ENCODE data around the gene FAM114A1. TPM values are rescaled to one million over a fixed set of nuclear protein-coding genes. Genes with fewer than 3 reads are reported as not detected.

The FAM114A1 gene
- total and polyA plus RNA-seq, 2 of the 4 experiments (the other 2 are of a cell fraction), result 135 to 649 TPM

DNA sequence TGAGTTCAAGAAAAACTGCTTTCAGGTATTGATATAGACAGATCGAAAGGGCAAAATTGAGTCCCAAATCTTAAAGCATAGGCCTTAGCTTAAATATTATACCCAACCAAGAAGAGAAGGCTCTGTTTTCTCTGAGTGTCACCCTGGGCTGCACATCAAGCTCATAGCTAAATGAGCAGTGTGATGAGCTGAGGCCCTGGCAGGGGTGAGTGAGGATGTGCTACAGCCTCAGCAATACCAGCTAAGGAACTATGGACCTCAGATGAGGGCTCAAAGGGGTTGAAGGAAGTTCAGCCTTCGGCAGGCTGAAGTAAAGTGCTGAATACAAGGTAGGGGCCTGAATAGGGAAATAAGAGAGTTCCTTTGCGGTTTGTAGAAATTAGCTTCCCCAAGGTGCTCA is 79.3 kb downstream of the FAM114A1 start:
- Histone ChIP-seq H3K9me1 (ENCODE audit: insufficient read depth, low read length) (peaks cover 11% of the 10 kb centered on the region), H2AK9ac (replicated peaks; ENCODE audit: low read depth, low read length, poor library complexity) (peak overlapping the region; percentile 18), H3K9me3 (ENCODE audit: control insufficient read depth, insufficient read depth, low read length) (no peaks in the 10 kb centered on the region), H3K23ac (ENCODE audit: low read depth, low read length) (peak overlapping the region; percentile 89), H3K79me1 (ENCODE audit: low read depth in 1 of 2, low read length in 2 of 2) (peaks cover 0 to 32% of the 10 kb centered on the region in 2 experiments; a peak in 2 of 4 replicates), H4K91ac (ENCODE audit: insufficient read depth, low read depth, low read length) (peak overlapping the region; percentile 97), H4K8ac (ENCODE audit: low read depth in 2 of 2, low read length in 2 of 2) (peak overlapping the region; percentile 30 to 79; a peak in 3 of 4 replicates), H3K36me3 (ENCODE audit: control insufficient read depth, insufficient read depth, low read length) (peaks cover 17% of the 10 kb centered on the region), H3K4ac (ENCODE audit: low read depth, low read length) (peak overlapping the region; percentile 95), H3K4me2 (ENCODE audit: low read depth, low read length) (no peak overlapping the region), H2AK5ac (ENCODE audit: low read depth, low read length) (peak overlapping the region; percentile 84), H4K5ac (ENCODE audit: low read depth, low read length) (peak overlapping the region; percentile 51), H3K4me1 (ENCODE audit: control insufficient read depth, insufficient read depth, low read length) (peaks cover 32% of the 10 kb centered on the region), H3K27me3 (ENCODE audit: control insufficient read depth, insufficient read depth, low read length) (no peaks in the 10 kb centered on the region), H2BK5ac (ENCODE audit: low read depth, low read length, poor library complexity, severe bottlenecking) (peak overlapping the region; percentile 83), H2AFZ (replicated peaks; ENCODE audit: low read length, poor library complexity) (no peak overlapping the region), H3K14ac (replicated peaks; ENCODE audit: low read depth, low read length) (peak overlapping the region; percentile 71), H3K27ac (ENCODE audit: insufficient read depth, low read length) (peak overlapping the region; percentile 66), H3K56ac (ENCODE audit: extremely low read depth, insufficient read depth, low read length) (peak overlapping the region; percentile 8; the same call in 1 of the 2 replicates), H2BK15ac (ENCODE audit: low read depth, low read length) (peak overlapping the region; percentile 54; the same call in 2 of the 3 replicates), H2BK20ac (ENCODE audit: low read depth, low read length) (peak overlapping the region; percentile 91), H3K18ac (ENCODE audit: low read depth, low read length) (peak overlapping the region; percentile 78), H2BK120ac (ENCODE audit: low read depth, low read length) (peak overlapping the region; percentile 93), H3K4me3 (ENCODE audit: insufficient read depth, low read depth, low read length) (no peak overlapping the region), H3K9ac (ENCODE audit: low read depth, low read length) (0 out of 2 replicates have a peak overlapping the region, but pooled peaks have one; percentile 14), H4K20me1 (ENCODE audit: insufficient read depth, low read length) (no peaks in the 10 kb centered on the region)
- TF ChIP-seq SMC3 (IDR thresholded peaks at IDR 0.05; ENCODE audit: low read depth, low read length), result no peak
- no peak for TF ChIP-seq RAD21 (IDR thresholded peaks at IDR 0.05; ENCODE audit: low read length)
- TF ChIP-seq MXI1 (IDR thresholded peaks at IDR 0.05; ENCODE audit: borderline replicate concordance, low read depth, low read length), result no peak
- no peak for TF ChIP-seq MAZ (IDR thresholded peaks at IDR 0.05; ENCODE audit: borderline replicate concordance, low read depth, low read length)
- TF ChIP-seq POLR2A (IDR thresholded peaks at IDR 0.05; ENCODE audit: low read depth, low read length), result no peak
- TF ChIP-seq MAFK (IDR thresholded peaks at IDR 0.05; ENCODE audit: low read depth, low read length), result no peak
- TF ChIP-seq RFX5 (IDR thresholded peaks at IDR 0.05; ENCODE audit: low read depth, low read length), result no peak
- TF ChIP-seq NFE2L2 (IDR thresholded peaks at IDR 0.05; ENCODE audit: low read depth, low read length), result no peak
- no peak for TF ChIP-seq CHD1 (IDR thresholded peaks at IDR 0.05; ENCODE audit: low read depth, low read length)
- no peak for TF ChIP-seq RCOR1 (IDR thresholded peaks at IDR 0.05; ENCODE audit: insufficient replicate concordance, low read length)
- TF ChIP-seq FOS (IDR thresholded peaks at IDR 0.05; ENCODE audit: low read depth, low read length), result no peak
- TF ChIP-seq BHLHE40 (IDR thresholded peaks at IDR 0.05; ENCODE audit: low read depth, low read length), result no peak
- TF ChIP-seq, protein P1, sequence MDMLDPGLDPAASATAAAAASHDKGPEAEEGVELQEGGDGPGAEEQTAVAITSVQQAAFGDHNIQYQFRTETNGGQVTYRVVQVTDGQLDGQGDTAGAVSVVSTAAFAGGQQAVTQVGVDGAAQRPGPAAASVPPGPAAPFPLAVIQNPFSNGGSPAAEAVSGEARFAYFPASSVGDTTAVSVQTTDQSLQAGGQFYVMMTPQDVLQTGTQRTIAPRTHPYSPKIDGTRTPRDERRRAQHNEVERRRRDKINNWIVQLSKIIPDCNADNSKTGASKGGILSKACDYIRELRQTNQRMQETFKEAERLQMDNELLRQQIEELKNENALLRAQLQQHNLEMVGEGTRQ (IDR thresholded peaks at IDR 0.05; ENCODE audit: low read depth, low read length), result no peak
- no peak for TF ChIP-seq CEBPB (IDR thresholded peaks at IDR 0.05; ENCODE audit: low read depth, low read length)
- TF ChIP-seq, protein P2, sequence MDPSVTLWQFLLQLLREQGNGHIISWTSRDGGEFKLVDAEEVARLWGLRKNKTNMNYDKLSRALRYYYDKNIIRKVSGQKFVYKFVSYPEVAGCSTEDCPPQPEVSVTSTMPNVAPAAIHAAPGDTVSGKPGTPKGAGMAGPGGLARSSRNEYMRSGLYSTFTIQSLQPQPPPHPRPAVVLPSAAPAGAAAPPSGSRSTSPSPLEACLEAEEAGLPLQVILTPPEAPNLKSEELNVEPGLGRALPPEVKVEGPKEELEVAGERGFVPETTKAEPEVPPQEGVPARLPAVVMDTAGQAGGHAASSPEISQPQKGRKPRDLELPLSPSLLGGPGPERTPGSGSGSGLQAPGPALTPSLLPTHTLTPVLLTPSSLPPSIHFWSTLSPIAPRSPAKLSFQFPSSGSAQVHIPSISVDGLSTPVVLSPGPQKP (IDR thresholded peaks at IDR 0.05; ENCODE audit: borderline replicate concordance, low read depth, low read length), result no peak
- in situ Hi-C loops (cut with MboI; ENCODE audit: low sequenced_read_pairs), result loop anchor here (5.0 kb wide), 1 partner anchor 90 kb away; no protein-coding TSS in a partner anchor
- no TSS peak for BruUV-seq (replicated peaks)
- CTCF ChIA-PET, result no interaction called here
- ATAC-seq (ENCODE audit: low read depth) (no peak), DNase-seq (no peak)
- intact Hi-C loops (cut with micrococcal nuclease), result no loop called here
- POLR2A ChIA-PET (ENCODE audit: unreplicated experiment), result interaction anchor here (1.5 kb wide), 1 partner anchor 97 kb away, joined by 3 read pairs; no protein-coding TSS in a partner anchor
- 100% methylated on average over 1 of the region's 3 CpGs; no CpG with 5 or more reads in 1 of the 2 experiments for WGBS, 2 experiments (ENCODE audit: extremely low coverage in 2 of 2, insufficient read length in 1 of 2)
- dilution Hi-C loops (cut with HindIII; ENCODE audit: low sequenced_read_pairs, unreplicated experiment), result no loop called here
